ENCODE data around the gene B3GNT7. TPM values are rescaled to one million over a fixed set of nuclear protein-coding genes. Genes with fewer than 3 reads are reported as not detected.

The B3GNT7 gene
- total RNA-seq, 1 experiment from 2014 or later = 83.3 TPM

- POLR2A ChIA-PET = no interaction called here
- Histone ChIP-seq H3K4me3 (ENCODE audit: low read depth in 2 of 2, low read length in 2 of 2) (no peak overlapping the region), H3K27me3 (ENCODE audit: control insufficient read depth, insufficient read depth, low read length) (no peaks in the 10 kb centered on the region), H3K36me3 (ENCODE audit: control insufficient read depth, insufficient read depth, low read length) (no peaks in the 10 kb centered on the region), H3K4me1 (ENCODE audit: control insufficient read depth, insufficient read depth, low read length) (peaks cover 27% of the 10 kb centered on the region), H3K27ac (ENCODE audit: low read length) (no peak overlapping the region), H3K9me3 (ENCODE audit: control insufficient read depth, insufficient read depth, low read depth, low read length) (no peaks in the 10 kb centered on the region)
- no TSS peak for BruUV-seq (replicated peaks)
- CTCF ChIA-PET = no interaction called here
- ATAC-seq (no peak), DNase-seq (ENCODE audit: low read depth, low spot score) (no peak)
- intact Hi-C loops (cut with micrococcal nuclease; ENCODE audit: unreplicated experiment) = no loop called here
- in situ Hi-C loops (cut with HindIII; ENCODE audit: low pct_unique_long_range_greater_than_20kb, low sequenced_read_pairs) = loop anchor here (25.0 kb wide), 1 partner anchor 103 kb away; no protein-coding TSS in a partner anchor
- TF ChIP-seq REST (IDR thresholded peaks at IDR 0.05; ENCODE audit: insufficient read depth in 1 of 2, low read depth in 2 of 2, low read length in 1 of 2) (no peak), TCF7L2 (IDR thresholded peaks at IDR 0.05; ENCODE audit: low read depth, low read length) (no peak), SIN3A (IDR thresholded peaks at IDR 0.05; ENCODE audit: borderline replicate concordance, insufficient read depth, low read depth, low read length) (no peak), CTCF (IDR thresholded peaks at IDR 0.05) (no peak), POLR2AphosphoS5 (IDR thresholded peaks at IDR 0.05; ENCODE audit: low read depth, low read length) (no peak)
Observed at GRCh38 chr2:231415029-231415428, 19.5 kb downstream of the B3GNT7 start.

GRCh38 chr2:231418820-231419640, 23.5 kb downstream of the B3GNT7 start:
- POLR2A ChIA-PET = interaction anchor here (0.6 kb wide), 1 partner anchor 343 kb away, joined by 5 read pairs; no protein-coding TSS in a partner anchor

More at GRCh38 chr2:231418820-231419640, 23.5 kb downstream of the B3GNT7 start:
- no peaks in the 10 kb centered on the region for H3K9me3 ChIP-seq (ENCODE audit: control insufficient read depth, insufficient read depth, low read depth, low read length)
- no peak for ATAC-seq
- no peaks in the 10 kb centered on the region for H3K27me3 ChIP-seq (ENCODE audit: control insufficient read depth, insufficient read depth, low read length)
- peaks cover 2% of the 10 kb centered on the region; the same call in 1 of the 2 replicates for H3K4me1 ChIP-seq (ENCODE audit: control insufficient read depth, insufficient read depth, low read length)
- in situ Hi-C loops (cut with HindIII; ENCODE audit: low pct_unique_long_range_greater_than_20kb, low sequenced_read_pairs) (loop anchor here (25.0 kb wide), 1 partner anchor 107 kb away; no protein-coding TSS in a partner anchor), intact Hi-C loops (cut with micrococcal nuclease; ENCODE audit: unreplicated experiment) (no loop called here)
- DNase-seq (ENCODE audit: low read depth, low spot score) = no peak
- CTCF ChIA-PET = interaction anchor here (0.6 kb wide), 1 partner anchor 14 kb away, joined by 3 read pairs; no protein-coding TSS in a partner anchor
- no TSS peak for BruUV-seq (replicated peaks)
- no peak for TF ChIP-seq SIN3A (IDR thresholded peaks at IDR 0.05; ENCODE audit: borderline replicate concordance, insufficient read depth, low read depth, low read length)
- TF ChIP-seq REST (IDR thresholded peaks at IDR 0.05; ENCODE audit: insufficient read depth in 1 of 2, low read depth in 2 of 2, low read length in 1 of 2) = no peak
- TF ChIP-seq TCF7L2 (IDR thresholded peaks at IDR 0.05; ENCODE audit: low read depth, low read length) = no peak
- no peak for TF ChIP-seq CTCF (IDR thresholded peaks at IDR 0.05)
- TF ChIP-seq POLR2AphosphoS5 (IDR thresholded peaks at IDR 0.05; ENCODE audit: low read depth, low read length) = no peak
- no peak overlapping the region for H3K4me3 ChIP-seq (ENCODE audit: low read depth in 2 of 2, low read length in 2 of 2)
- no peaks in the 10 kb centered on the region for H3K36me3 ChIP-seq (ENCODE audit: control insufficient read depth, insufficient read depth, low read length)
- H3K27ac ChIP-seq (ENCODE audit: low read length) = no peak overlapping the region

Data from Panc1 (cell line).